Cerebellar nuclear complex (tissue), 1 donor: Measurements from ENCODE around the gene PARD3B.

Experiments used
- DNase-seq, 2 experiments: peaks; one replicate each; lab custom pipeline; 2025; lab: John Stamatoyannopoulos, UW

Gene PARD3B

GRCh38 chr2:204657024-204657423 lies 111.7 kb downstream of the PARD3B start:
- no peak for DNase-seq

GRCh38 chr2:204662956-204663355 lies 117.7 kb downstream of the PARD3B start:
- no peak for DNase-seq

DNA sequence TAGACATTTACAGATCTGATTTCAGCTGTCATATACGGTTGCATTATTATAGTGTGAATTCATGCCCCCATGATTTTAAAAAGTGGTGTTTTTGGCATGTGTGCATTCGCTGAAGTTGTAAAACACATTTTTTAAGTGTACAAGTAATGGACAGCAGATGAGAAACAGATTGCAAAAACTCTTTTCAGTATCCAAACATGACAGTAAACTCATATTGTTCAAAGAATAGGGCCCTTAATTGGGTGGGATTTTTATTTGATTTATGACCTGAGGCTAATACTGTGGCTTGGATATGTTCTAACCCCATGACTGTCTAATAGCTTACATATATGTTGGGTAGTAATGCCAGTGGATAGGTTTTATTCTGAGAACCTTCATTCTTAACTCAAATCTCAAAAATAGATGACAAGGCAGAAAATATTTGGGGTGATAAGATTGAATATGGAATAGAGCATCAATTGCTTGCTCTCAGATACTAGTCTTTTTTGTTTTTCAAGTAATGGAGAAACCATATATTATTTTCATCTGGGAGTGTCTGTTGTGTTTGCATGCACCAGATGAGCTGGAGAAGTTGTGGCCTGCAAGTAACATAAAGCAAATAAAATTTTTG lies 118.6 kb downstream of the PARD3B start:
- DNase-seq = no peak

DNA sequence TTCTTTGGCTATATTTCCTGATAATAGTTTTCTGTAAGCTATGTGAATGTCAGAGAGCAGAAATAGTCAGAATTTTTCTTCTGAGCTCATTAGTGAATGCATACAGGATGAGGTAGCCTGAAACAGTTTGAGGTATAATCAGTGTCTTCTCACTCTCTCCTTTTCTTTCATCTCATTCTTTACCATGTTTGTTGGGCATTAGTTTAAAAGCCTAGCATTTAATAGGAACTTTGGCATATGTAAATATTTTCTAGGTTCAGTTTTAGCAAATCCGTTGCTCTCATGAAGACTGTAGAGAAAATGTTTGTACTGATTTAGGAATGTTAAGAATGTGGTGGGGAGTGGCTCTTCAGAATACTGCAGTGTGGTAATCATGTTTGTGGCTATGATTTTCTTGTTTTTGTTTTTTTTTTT lies 119.4 kb downstream of the PARD3B start:
- no peak for DNase-seq

DNA sequence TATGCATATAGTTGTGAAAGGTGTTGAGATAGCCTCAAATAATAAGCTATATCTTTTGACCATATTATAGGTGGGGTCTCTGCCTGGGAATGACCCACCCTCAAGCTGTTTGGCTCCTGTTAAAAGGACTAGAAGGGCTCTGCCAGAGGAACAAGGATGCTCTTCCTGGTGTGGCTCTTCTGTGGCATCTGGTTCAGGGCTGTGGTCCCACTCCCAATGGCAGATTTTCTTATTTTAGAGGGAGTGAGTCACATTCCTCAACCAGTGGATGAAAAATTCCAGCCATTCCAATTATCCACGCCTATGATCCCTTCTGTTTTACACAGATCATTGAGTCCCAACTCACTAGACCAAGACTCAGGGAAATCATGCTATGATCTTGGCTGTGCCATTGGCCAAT lies 119.9 kb downstream of the PARD3B start:
- DNase-seq = no peak

DNA sequence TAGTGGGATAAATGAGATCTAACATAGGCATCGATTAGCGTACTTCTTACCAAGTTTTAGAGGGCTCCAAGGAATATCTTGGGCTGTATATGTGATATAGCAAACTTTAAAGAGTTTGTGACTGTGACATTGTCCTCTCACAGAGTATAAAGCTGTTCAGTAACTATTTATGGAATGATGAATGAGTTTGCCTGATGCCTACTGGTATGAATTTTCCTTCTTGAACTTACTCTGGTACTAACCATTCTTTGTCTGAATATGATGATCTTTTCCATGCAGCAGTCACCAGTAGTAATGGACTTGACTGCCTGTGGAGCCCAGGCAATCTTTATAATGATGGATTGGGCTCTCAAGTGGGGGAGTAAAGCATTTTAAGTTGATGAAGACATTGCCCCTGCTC lies 120.5 kb downstream of the PARD3B start:
- no peak for DNase-seq

DNA sequence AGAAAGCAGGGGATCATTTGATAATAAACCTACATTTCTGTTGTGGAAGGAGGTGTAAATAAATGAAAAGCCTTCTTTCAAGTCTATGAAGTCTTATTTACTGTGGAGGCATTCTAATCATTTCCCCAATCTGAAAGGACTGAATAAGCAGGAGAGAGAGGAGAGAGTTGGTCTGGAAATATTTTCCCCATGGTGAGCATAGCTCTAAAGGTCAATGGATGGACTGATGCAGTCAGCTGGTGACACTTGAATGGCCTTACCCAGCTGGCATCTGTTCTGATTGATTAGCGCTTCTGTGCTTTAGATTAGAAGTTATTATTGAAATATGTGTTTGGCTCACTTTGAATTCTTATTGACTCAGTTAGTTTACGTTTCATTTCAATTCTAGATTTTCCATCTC lies 122.7 kb downstream of the PARD3B start:
- DNase-seq = no peak

GRCh38 chr2:204669382-204669781 lies 124.1 kb downstream of the PARD3B start:
- no peak for DNase-seq

GRCh38 chr2:204670124-204670523 lies 124.8 kb downstream of the PARD3B start:
- no peak for DNase-seq

DNA sequence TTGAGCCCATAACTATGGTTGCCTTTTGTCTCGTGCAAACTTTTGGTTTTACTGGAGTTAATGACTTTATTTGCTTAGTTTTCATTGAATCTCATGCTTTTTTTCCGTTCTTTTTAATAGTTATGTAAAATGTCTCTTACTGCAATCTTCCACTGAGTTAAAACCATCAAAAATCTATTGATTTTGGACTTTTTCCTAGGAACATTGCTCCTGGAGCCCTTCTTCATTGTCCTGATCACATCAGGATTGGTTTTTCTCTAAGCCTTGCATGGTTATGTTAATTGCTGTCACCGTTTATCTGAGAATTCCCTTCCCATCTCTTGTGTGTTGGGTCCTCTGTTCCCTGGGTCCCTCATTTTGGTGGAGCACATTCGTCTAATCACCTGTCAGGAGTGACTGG lies 125.5 kb downstream of the PARD3B start:
- no peak for DNase-seq

GRCh38 chr2:204672772-204673171 lies 127.5 kb downstream of the PARD3B start:
- DNase-seq = no peak

GRCh38 chr2:204673877-204674276 lies 128.6 kb downstream of the PARD3B start:
- DNase-seq = no peak

DNA sequence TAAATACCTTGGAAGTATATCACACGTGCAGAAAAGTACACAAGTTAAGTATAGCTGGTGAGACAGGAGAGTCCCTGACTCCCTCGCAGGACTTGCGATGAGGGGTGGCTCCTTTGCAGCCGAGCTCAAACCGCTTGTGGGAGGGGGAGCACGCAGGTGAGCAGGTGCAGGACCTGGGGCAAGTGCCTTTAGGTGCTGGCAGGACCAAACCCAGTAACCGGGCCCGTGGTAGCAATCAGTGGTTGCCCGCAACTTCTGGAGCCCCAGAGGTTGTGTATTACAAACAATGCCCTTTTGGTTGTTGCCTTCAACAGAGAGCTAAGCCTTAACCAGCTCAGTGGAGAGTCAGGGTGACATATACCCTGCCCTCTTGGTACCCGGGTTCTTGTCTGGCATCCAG lies 132.8 kb downstream of the PARD3B start:
- no peak for DNase-seq

DNA sequence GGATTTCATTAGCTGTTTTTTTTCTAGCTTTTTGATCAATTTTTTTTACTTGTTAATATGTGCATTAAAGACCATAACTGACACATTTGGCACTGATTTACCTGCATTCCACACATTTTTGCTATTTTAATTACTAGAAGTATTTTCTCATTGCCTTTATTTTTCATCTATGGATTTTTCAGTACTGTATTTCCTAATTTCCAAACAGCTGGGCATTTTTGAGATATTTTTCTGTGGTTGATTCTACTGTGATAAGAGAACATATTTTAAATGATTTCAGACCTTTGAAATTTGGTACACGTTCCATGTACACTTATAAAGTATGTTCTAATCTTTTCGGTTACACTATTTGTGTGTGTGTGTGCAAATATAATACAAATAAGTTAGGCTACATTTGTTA lies 135.3 kb downstream of the PARD3B start:
- no peak for DNase-seq

DNA sequence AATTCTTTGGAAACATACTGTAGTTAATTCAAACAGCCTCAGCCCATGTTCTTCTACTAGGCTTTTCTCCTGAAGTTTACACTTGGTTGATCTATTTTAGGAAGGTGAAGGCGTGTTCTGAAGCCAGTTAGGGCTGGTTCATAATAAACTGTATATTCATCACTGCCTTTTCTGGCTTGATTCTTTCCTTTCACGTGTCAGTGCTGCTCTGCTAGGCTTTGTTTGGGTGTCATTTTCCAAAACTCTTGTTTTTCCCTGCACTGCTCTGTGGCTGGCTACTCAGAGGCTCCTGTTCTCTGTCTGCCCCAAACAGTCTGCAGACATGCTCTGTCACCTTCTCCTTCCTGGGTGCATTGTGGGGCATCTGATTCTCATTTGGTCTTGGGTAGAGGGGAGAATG lies 136.1 kb downstream of the PARD3B start:
- no peak for DNase-seq

- DNase-seq = no peak
Observed at GRCh38 chr2:204683384-204683783, 138.1 kb downstream of the PARD3B start.

- no peak for DNase-seq
Observed at GRCh38 chr2:204686406-204686805, 141.1 kb downstream of the PARD3B start.

DNA sequence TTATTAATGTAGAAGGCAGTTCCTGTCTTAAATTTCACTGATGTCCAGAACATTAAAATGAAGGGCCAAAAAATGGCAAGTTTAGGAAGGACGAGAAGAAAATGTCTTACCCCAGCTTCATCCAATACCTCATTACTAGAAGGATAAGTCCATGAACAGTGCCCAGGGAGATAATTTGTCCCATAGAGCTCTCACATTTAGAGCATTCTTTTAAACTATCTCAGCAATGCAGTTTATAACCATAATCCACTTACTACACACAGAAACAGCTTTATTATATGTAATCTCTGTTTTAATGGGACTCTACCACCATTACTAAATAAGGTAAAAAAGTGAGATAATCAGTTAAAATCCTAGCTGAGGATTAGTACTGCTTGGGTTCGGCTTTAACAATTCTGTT lies 142.5 kb downstream of the PARD3B start:
- DNase-seq = no peak

DNA sequence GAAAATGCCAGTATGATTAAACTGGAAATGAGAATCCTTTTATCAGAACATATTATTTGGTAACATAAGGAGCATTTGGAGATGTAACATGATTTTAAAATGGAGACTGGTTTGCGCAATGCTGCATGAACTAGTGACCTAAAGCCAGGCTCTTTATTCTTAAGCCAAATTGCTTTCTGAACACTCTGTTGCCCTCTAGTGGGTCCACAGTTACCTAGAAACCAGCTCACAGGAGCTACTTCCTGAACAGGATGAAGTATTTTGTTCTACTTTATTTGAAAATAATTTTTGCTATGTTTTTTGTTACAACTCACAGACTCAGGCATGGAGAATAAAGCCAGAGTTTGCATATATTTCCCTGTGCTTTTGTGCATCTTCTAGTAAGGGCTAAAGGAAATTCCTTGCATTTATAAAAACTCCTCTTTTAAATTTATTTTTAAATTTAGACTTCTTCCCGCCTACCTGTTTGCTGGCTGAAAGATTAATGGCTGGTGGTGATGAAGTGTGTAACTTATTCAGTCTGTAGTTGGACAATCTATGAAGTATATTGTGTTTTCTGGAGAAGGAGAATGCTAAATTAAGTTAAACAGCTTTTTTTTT lies 146.7 kb downstream of the PARD3B start:
- DNase-seq = no peak

GRCh38 chr2:204692790-204693189 lies 147.5 kb downstream of the PARD3B start:
- DNase-seq = no peak

GRCh38 chr2:204693262-204693661 lies 148.0 kb downstream of the PARD3B start:
- no peak for DNase-seq

- no peak for DNase-seq
Observed at GRCh38 chr2:204695506-204695905, 150.2 kb downstream of the PARD3B start.

GRCh38 chr2:204696124-204696523 lies 150.8 kb downstream of the PARD3B start:
- DNase-seq = no peak

GRCh38 chr2:204705243-204705932 lies 160.1 kb downstream of the PARD3B start:
- no peak for DNase-seq
